ENCODE results near the gene PLPP4. TPM values are rescaled to one million over a fixed set of nuclear protein-coding genes. Genes with fewer than 3 reads are reported as not detected.
A peak's percentile ranks its signal among the peaks of the same experiment; 100 is the strongest.
"Not testable (repeated sequence)": the region's sequence is repeated elsewhere in the genome, so short reads cannot be mapped to it uniquely, and the experiment has no call there.

The PLPP4 gene
- total RNA-seq, 1 experiment from 2014 or later: 13.8 TPM

DNA sequence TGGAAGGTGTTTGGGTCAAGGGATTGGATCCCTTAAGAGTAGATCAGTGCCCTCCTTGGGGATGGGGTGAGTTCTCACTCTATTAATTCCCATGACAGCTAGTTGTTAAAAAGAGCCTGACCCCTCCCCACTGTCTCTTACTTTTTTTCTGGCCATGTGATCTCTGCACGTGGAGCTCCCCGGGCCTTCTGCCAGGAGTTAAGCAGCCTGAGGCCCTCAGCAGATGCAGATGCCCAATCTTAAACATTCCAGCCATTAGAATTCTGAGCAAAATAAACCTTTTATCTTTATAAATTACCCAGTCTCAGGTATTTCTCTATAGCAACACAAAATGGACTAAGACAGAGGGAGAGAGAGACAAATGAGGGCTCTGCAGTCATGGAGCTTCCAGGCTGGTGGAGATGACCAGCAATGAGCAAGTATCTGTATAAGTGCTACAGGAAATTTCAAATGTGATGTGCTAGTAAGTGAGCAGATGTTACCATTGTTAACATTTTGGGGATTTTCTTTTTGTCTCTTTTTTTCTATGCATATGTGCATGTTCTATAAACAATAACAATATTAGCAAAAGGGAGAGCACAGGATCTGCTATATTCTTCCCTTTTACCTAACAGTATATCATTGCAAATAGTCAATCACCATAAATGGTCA, 26.7 kb downstream of the PLPP4 start:
- Histone ChIP-seq H3K4me3 (no peak overlapping the region), H3K27ac (no peak overlapping the region), H3K4me1 (replicated peaks) (peaks cover 15% of the 10 kb centered on the region), H3K27me3 (replicated peaks) (no peaks in the 10 kb centered on the region; the same call in 1 of the 2 replicates), H3K36me3 (no peaks in the 10 kb centered on the region), H3K9me3 (replicated peaks) (peaks cover 8% of the 10 kb centered on the region; the same call in 1 of the 2 replicates)
- no peak for DNase-seq (ENCODE audit: low read depth in 1 of 2, low spot score in 2 of 2)

DNA sequence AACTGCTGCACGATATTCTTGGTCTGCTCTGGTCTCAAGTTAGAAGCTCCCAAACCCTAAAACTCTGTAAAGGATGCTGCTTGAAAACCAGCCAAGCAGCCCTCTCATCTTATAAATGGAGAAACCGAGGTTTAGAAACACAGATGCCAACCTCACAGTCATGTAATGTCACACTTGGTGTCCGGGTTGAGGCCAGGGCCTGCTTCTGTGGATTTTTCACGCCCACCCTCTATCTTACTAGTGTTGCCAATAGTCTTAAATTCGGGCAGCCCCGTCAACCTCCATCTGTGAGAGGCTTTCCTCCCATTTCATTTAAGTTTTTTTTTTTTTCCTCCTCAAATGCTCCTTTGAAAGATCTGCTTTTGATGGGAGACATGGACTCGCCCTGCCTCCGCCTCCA, 28.9 kb downstream of the PLPP4 start:
- no peak for DNase-seq (ENCODE audit: low read depth in 1 of 2, low spot score in 2 of 2)
- no peak overlapping the region for H3K27ac ChIP-seq
- H3K4me3 ChIP-seq: no peak overlapping the region
- H3K27me3 ChIP-seq (replicated peaks): no peaks in the 10 kb centered on the region; the same call in 1 of the 2 replicates
- H3K4me1 ChIP-seq (replicated peaks): no peaks in the 10 kb centered on the region
- peaks cover 8% of the 10 kb centered on the region; the same call in 1 of the 2 replicates for H3K9me3 ChIP-seq (replicated peaks)
- no peaks in the 10 kb centered on the region for H3K36me3 ChIP-seq

DNA sequence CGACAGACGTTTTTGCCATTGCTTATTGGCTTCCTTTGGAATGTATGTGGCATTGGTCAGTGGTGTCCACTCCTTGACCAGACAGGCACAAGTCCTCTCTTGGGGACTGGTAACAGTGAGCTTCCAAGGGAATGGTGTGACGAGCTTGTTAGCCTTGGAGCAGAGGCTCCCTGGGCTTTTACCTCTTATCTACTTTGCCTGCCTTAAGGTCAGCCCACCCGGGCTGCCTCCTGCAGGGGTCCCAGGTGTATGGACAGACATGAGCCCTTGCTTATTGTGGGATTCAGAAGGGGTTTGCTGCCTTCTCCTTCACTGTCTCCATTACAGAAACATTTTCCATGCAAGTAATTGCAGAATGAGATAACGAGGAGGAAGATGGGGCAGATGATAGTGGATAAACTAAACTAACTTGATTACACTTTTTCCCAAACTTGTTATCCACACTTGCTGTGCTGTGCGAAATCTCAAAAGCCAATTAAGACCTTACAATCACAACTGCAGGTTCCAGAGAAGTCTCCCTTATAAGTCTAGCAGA, 29.7 kb downstream of the PLPP4 start:
- Histone ChIP-seq H3K4me3 (no peak overlapping the region), H3K9me3 (replicated peaks) (peaks cover 2% of the 10 kb centered on the region; the same call in 1 of the 2 replicates), H3K36me3 (no peaks in the 10 kb centered on the region), H3K27me3 (replicated peaks) (no peaks in the 10 kb centered on the region; the same call in 1 of the 2 replicates), H3K27ac (no peak overlapping the region), H3K4me1 (replicated peaks) (no peaks in the 10 kb centered on the region)
- DNase-seq (ENCODE audit: low read depth in 1 of 2, low spot score in 2 of 2): peak in 1 of 2 experiments; percentile 17

DNA sequence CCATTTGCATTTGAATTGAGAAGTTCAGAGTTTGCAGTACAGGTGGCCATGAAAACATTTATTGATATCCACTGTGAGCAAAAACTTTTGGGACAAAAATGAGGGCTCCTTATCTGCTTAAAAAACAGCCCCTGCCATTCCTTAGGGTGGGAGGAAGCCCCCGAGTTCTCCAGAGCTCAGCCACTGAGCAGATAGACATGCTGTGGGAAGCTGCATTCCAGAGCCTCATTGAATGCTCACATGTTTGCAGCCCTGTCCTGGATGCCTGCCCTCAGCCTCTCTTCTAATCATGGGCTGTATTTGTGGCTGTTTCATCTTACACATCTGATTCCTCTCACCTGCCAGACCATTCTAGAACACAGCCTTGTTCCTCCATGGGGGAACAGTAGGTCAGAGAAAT, 33.3 kb downstream of the PLPP4 start:
- Histone ChIP-seq H3K9me3 (replicated peaks) (no peaks in the 10 kb centered on the region), H3K27me3 (replicated peaks) (no peaks in the 10 kb centered on the region), H3K4me1 (replicated peaks) (no peaks in the 10 kb centered on the region), H3K27ac (no peak overlapping the region), H3K4me3 (no peak overlapping the region), H3K36me3 (no peaks in the 10 kb centered on the region)
- no peak for DNase-seq (ENCODE audit: low read depth in 1 of 2, low spot score in 2 of 2)

DNA sequence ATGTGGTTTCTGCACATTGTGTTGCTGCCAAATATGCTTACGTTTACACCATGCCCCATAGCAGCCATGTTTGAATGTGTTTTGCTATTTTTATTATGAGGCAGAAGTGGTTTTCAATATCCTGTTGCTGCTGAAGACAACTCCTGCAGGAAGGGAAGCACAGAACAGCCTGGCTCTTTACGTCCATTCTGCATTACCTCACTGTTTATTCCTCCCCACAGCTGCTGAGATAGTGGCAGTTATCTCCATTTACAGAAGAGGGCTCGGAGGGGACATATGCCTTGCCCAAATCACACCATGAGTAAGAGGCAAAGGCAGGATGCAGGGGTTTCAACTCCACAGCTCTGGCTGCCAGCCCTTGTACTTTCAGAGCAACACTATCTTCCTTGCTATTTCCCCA, 35.3 kb downstream of the PLPP4 start:
- H3K4me1 ChIP-seq (replicated peaks): no peaks in the 10 kb centered on the region
- no peak overlapping the region for H3K27ac ChIP-seq
- H3K36me3 ChIP-seq: no peaks in the 10 kb centered on the region
- H3K4me3 ChIP-seq: no peak overlapping the region
- H3K9me3 ChIP-seq (replicated peaks): no peaks in the 10 kb centered on the region
- no peaks in the 10 kb centered on the region for H3K27me3 ChIP-seq (replicated peaks)
- DNase-seq (ENCODE audit: low read depth in 1 of 2, low spot score in 2 of 2): no peak

DNA sequence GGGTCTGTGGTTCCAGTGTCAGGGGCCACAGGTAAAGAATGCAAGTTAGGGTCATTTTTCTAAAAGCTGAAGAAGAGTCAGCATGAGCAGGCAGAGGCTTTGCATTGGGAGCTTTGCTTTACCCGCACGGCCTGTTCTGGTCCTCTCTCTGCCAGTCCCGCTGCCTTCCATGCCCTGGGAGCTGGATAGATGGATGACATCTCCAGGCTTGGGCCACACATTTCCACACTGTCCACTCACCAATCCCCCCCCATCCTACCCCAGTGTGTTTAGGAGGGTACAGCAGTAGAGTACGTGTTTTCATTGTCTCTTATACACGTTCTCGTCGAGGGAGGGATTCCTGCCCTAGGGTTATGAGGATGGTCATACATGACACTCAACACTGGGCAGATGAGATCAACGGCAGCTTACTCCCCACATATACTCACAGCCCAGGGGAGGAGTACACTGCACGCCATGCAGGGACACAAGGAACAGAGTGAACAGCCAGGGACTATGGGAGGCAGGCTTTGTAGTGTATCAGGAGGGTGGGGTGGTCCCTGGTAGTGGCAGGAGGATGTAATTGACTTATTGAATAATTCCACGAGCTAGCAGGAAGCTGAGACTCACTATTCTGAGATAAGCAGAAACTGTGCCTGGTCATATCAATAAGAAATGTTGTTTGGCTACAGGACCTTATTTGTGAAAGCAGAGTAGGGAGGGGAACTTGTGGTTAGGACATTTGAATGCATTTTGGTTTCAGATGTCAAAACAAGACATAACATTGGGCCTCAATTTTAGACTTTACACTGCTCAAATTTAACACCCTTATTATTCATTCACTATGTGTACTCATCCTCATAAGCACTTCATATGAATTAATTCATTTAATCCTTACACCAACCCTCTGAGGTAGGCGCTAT, 36.6 kb downstream of the PLPP4 start:
- Histone ChIP-seq H3K9me3 (replicated peaks) (no peaks in the 10 kb centered on the region), H3K27ac (no peak overlapping the region), H3K27me3 (replicated peaks) (no peaks in the 10 kb centered on the region), H3K4me1 (replicated peaks) (no peaks in the 10 kb centered on the region), H3K4me3 (no peak overlapping the region), H3K36me3 (no peaks in the 10 kb centered on the region)
- DNase-seq (ENCODE audit: low read depth in 1 of 2, low spot score in 2 of 2): peak in 1 of 2 experiments; percentile 32

DNA sequence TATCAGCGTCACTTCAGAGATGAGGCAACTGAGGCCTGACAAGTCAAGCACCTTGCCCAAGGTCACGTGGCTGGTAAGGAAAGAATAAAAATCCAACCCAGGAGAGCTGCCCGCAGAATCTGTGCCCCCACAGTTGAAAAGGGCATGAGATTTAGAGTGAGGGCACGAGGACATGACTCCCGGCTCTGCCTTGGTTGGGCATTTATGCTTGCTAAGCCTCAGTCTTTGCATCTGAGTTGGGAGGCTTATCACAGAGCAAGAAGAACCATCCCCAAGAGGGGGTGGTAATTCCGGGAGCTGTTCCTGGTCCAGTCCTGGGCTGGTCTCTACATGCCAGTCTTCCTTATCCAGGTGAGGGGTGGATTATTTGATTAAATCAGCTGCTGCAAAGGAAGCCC, 37.3 kb downstream of the PLPP4 start:
- no peaks in the 10 kb centered on the region for H3K4me1 ChIP-seq (replicated peaks)
- H3K4me3 ChIP-seq: no peak overlapping the region
- H3K27ac ChIP-seq: no peak overlapping the region
- no peaks in the 10 kb centered on the region for H3K36me3 ChIP-seq
- DNase-seq (ENCODE audit: low read depth in 1 of 2, low spot score in 2 of 2): peak in 1 of 2 experiments; percentile 6
- H3K27me3 ChIP-seq (replicated peaks): no peaks in the 10 kb centered on the region
- H3K9me3 ChIP-seq (replicated peaks): no peaks in the 10 kb centered on the region

DNA sequence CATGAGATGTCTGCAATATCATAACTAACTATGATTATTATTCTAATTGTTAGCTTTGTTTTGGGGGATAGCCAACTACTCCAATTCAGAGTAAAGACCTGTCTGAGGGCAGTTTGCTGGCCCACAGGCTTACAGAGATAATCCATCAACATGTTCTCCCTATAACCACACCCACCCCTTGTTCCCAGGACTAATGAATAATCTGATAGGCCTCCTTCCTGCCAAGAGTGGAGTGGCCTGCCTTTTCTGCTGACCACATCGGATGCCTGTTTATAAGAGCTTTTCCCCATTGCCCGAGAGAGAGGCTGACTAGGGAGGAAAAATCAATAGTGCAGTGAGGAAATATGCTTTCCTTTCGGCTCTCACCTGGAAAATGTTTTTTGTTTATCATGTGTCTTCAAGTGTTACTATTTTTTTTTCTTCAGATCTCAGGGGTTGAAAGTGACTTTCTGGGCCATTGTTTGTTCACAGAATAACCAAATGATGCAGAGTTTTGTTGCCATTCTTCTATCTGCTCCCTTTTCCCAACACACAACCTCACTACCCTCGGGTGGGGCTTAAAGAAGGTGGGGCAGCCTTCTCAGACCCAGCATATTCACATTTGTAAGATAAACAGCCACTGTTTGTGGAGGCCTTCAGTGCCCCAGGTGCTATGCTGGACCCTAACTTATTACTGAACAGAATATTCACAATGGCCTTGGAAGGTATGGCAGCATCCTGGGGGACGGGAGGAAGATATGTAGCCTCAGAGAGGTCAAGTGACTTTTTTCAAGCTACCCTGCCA, 38.4 kb downstream of the PLPP4 start:
- no peaks in the 10 kb centered on the region for H3K36me3 ChIP-seq
- H3K27ac ChIP-seq: no peak overlapping the region
- DNase-seq (ENCODE audit: low read depth in 1 of 2, low spot score in 2 of 2): peak in 1 of 2 experiments; percentile 11
- no peaks in the 10 kb centered on the region for H3K9me3 ChIP-seq (replicated peaks)
- no peaks in the 10 kb centered on the region for H3K27me3 ChIP-seq (replicated peaks)
- H3K4me3 ChIP-seq: no peak overlapping the region
- H3K4me1 ChIP-seq (replicated peaks): no peaks in the 10 kb centered on the region

DNA sequence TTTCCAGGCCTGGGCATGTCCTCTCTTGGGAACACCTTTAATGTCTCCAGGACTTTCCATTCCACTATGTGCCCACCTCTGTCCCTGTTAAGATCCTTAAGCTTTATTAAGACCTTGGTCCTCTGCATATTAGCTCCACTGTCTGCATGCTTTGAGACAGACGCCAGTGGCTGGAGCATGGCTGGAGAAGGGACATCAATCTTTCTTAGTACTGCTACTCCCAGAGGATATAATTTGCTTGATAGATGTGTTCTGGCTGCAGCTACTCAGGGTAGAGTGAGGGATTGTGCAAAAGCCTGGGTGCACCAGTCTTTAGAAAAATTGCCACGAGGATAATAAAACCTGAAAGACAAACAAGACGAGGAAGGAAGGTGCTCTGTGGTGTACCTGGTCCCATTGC, 42.9 kb downstream of the PLPP4 start:
- H3K27me3 ChIP-seq (replicated peaks): no peaks in the 10 kb centered on the region
- no peak for DNase-seq (ENCODE audit: low read depth in 1 of 2, low spot score in 2 of 2)
- H3K9me3 ChIP-seq (replicated peaks): no peaks in the 10 kb centered on the region
- peaks cover 16% of the 10 kb centered on the region for H3K4me1 ChIP-seq (replicated peaks)
- H3K36me3 ChIP-seq: peaks cover 5% of the 10 kb centered on the region
- no peak overlapping the region for H3K27ac ChIP-seq
- H3K4me3 ChIP-seq: no peak overlapping the region

DNA sequence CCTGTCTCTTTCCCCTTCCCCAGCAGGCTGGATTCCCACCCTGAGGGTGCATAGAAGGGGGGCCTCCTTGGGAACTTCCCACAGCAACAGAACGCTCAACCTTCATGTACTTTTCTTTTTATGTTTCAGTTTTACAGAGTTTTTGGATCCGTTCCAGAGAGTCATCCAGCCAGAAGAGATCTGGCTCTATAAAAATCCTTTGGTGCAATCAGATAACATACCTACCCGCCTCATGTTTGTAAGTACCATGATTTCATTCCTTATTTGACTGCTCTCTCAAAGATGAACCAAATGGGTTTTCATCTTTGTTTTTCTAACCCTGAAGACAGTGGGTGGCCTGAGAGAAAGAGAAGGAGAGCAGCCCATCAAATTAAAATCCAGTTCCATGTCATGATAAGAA, 46.7 kb downstream of the PLPP4 start:
- H3K9me3 ChIP-seq (replicated peaks): no peaks in the 10 kb centered on the region
- H3K27me3 ChIP-seq (replicated peaks): no peaks in the 10 kb centered on the region
- DNase-seq (ENCODE audit: low read depth in 1 of 2, low spot score in 2 of 2): peak in 1 of 2 experiments; percentile 11

DNA sequence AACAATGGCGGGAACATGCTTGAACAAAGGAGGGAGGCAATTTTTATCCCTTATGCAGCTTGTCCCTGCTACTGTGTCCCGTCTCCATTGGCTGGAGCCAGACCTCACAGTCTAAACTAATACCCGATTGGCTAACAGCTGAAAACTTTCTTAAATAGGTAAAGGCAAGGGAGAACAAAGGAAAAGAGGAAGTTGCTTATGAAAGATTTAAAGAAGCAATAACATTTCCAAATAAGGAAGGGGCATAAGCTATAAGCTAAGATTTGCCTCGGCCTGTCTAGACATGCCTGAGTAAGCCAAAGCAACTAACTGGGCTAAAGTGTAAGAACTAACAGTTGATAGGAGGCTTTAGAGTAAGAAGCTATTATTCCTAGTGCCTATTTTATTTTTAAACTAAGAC, 47.2 kb downstream of the PLPP4 start:
- H3K4me1 ChIP-seq (replicated peaks): peaks cover 27% of the 10 kb centered on the region
- H3K9me3 ChIP-seq (replicated peaks); H3K36me3 ChIP-seq; H3K4me3 ChIP-seq; H3K27me3 ChIP-seq (replicated peaks): not testable (repeated sequence)
- 0 out of 2 replicates have a peak overlapping the region, but pooled peaks have one; percentile 28 for H3K27ac ChIP-seq
- peak in 1 of 2 experiments; percentile 26 for DNase-seq (ENCODE audit: low read depth in 1 of 2, low spot score in 2 of 2)

More for the DNA sequence above, 46.7 kb downstream of the PLPP4 start:
- Histone ChIP-seq H3K27ac (no peak overlapping the region), H3K4me1 (replicated peaks) (peaks cover 25% of the 10 kb centered on the region), H3K36me3 (peaks cover 6% of the 10 kb centered on the region), H3K4me3 (no peak overlapping the region)

DNA sequence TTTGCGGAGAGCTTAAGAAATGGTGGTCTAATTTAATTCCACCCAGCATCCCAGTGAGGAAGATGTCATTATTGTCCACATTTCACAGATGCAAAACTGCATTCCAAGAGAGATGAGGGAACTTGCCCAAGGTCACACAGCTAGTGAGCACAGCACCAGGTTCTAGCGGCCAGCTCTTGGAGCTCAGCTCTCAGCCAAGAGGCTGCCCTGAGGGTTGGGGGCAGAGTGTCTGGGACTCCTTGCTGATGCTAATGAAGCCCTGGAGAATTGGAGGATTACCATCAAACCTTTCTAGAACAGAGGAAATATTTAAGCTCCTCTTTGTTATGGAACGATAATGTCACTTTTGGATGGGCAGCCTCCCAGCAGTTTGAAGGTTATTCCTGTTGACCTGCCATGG, 48.0 kb downstream of the PLPP4 start:
- Histone ChIP-seq H3K4me3 (no peak overlapping the region), H3K9me3 (replicated peaks) (no peaks in the 10 kb centered on the region), H3K36me3 (peaks cover 6% of the 10 kb centered on the region), H3K4me1 (replicated peaks) (peaks cover 27% of the 10 kb centered on the region), H3K27ac (0 out of 2 replicates have a peak overlapping the region, but pooled peaks have one; percentile 28), H3K27me3 (replicated peaks) (no peaks in the 10 kb centered on the region)
- no peak for DNase-seq (ENCODE audit: low read depth in 1 of 2, low spot score in 2 of 2)

DNA sequence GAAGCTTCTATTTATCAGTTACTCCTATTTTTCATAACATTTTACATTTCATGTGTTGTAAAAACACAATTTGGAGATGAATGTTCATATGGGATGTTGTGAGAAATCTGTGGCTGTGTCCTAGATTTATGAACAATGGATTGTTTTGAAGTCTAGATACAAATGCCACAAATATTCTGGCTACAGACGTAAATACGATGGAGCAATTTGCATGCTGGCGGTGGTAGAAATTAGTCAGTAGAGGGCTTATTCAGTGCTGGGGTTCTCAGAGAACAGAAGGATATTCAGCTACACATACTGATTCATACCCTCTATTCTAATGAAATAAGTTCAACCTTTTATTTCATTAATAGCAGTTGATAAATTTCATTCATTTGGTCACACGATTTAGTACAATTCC, 48.8 kb downstream of the PLPP4 start:
- Histone ChIP-seq H3K27me3 (replicated peaks) (no peaks in the 10 kb centered on the region), H3K9me3 (replicated peaks) (no peaks in the 10 kb centered on the region), H3K4me3 (no peak overlapping the region), H3K27ac (no peak overlapping the region), H3K36me3 (peaks cover 6% of the 10 kb centered on the region), H3K4me1 (replicated peaks) (peaks cover 28% of the 10 kb centered on the region)
- DNase-seq (ENCODE audit: low read depth in 1 of 2, low spot score in 2 of 2): no peak

Data from SJSA1 (cell line).